Keratinocyte (primary cell): Measurements from ENCODE around the gene RBM39. TPM values are rescaled to one million over a fixed set of nuclear protein-coding genes. Genes with fewer than 3 reads are reported as not detected.
"Not testable (repeated sequence)": the region's sequence is repeated elsewhere in the genome, so short reads cannot be mapped to it uniquely, and the experiment has no call there.

Experiments used
- DNase-seq: peaks from one replicate; pipeline ENCODE4 v3.0.0-alpha.2; 2011; ENCODE audit warnings: low read depth, missing footprints, low spot score
- FAIRE-seq: peaks from 2 replicates; lab custom pipeline; 2011; peaks lifted over from hg19 to GRCh38; lab: Jason Lieb, UNC
- H2AFZ ChIP-seq: 2 replicates; pipeline ENCODE4 v1.6.0; 2012; ENCODE audit warnings: low read length, control low read depth, inconsistent platforms; ENCODE audit not compliant: control insufficient read depth
- H3K27ac ChIP-seq: 2 replicates; pipeline ENCODE4 v1.5.1; 2011; ENCODE audit warnings: low read length; ENCODE audit not compliant: control insufficient read depth, insufficient read depth
- H3K27me3 ChIP-seq: 3 replicates; pipeline ENCODE4 v1.6.0; 2011; ENCODE audit warnings: low read length; ENCODE audit not compliant: control insufficient read depth, insufficient read depth; ENCODE audit errors: extremely low read depth
- H3K36me3 ChIP-seq, 2 experiments: 2 replicates in 1 of 2; 3 replicates in 1 of 2; pipeline ENCODE4 v1.5.1; 2011; ENCODE audit warnings: low read length in 2 of 2, mild to moderate bottlenecking in 1 of 2; ENCODE audit not compliant: control insufficient read depth in 2 of 2, insufficient read depth in 2 of 2; ENCODE audit errors: extremely low read depth in 1 of 2
- H3K4me1 ChIP-seq: 3 replicates; pipeline ENCODE4 v1.5.1; 2011; ENCODE audit warnings: low read length; ENCODE audit not compliant: control insufficient read depth, insufficient read depth; ENCODE audit errors: extremely low read depth
- H3K4me2 ChIP-seq: 3 replicates; pipeline ENCODE4 v1.6.0; 2011; ENCODE audit warnings: low read depth, low read length; ENCODE audit not compliant: control insufficient read depth, insufficient read depth; ENCODE audit errors: extremely low read depth
- H3K4me3 ChIP-seq, 3 experiments: fragments of 200-600 bp in 1 of 3; sonication (generic) in 1 of 3; 2 replicates in 2 of 3; 3 replicates in 1 of 3; pipeline ENCODE4 v1.5.1; 2011 to 2016; ENCODE audit warnings: low read length in 3 of 3, mild to moderate bottlenecking in 3 of 3, control low read depth in 2 of 3, inconsistent platforms in 1 of 3, low read depth in 1 of 3, mixed read lengths in 1 of 3, mixed run types in 1 of 3, moderate library complexity in 1 of 3; ENCODE audit not compliant: control insufficient read depth in 2 of 3, insufficient read depth in 2 of 3; ENCODE audit errors: extremely low read depth in 1 of 3
- H3K79me2 ChIP-seq: 2 replicates; pipeline ENCODE4 v1.6.0; 2012; ENCODE audit warnings: low read length; ENCODE audit not compliant: control insufficient read depth, insufficient read depth
- H3K9ac ChIP-seq: 3 replicates; pipeline ENCODE4 v1.6.0; 2011; ENCODE audit warnings: low read length; ENCODE audit not compliant: control insufficient read depth, insufficient read depth; ENCODE audit errors: extremely low read depth
- H3K9me1 ChIP-seq: 3 replicates; pipeline ENCODE4 v1.6.0; 2011; ENCODE audit warnings: low read length; ENCODE audit not compliant: control insufficient read depth, insufficient read depth; ENCODE audit errors: extremely low read depth
- H3K9me3 ChIP-seq: 2 replicates; pipeline ENCODE4 v1.5.1; 2012; ENCODE audit warnings: low read depth, low read length; ENCODE audit not compliant: control insufficient read depth
- H4K20me1 ChIP-seq: 3 replicates; pipeline ENCODE4 v1.6.0; 2011; ENCODE audit warnings: low read length; ENCODE audit not compliant: control insufficient read depth, insufficient read depth; ENCODE audit errors: extremely low read depth
- CTCF ChIP-seq, 3 experiments: IDR thresholded peaks in 1 of 3; conservative IDR thresholded peaks in 1 of 3; optimal IDR thresholded peaks in 1 of 3; 2 replicates in 2 of 3; 3 replicates in 1 of 3; pipeline versions ENCODE3 to v1.5.1; 2011; ENCODE audit warnings: low read length in 3 of 3, mild to moderate bottlenecking in 3 of 3, moderate library complexity in 2 of 3, control low read depth in 1 of 3, inconsistent platforms in 1 of 3; ENCODE audit not compliant: insufficient read depth in 2 of 3; ENCODE audit errors: extremely low read depth in 1 of 3
- EZH2 ChIP-seq: IDR thresholded peaks from one replicate; pipeline ENCODE4 v1.6.1; 2012; ENCODE audit warnings: inconsistent platforms, mild to moderate bottlenecking, low read length, moderate library complexity
- dilution Hi-C: fragments of 300-500 bp; cut with MboI; formaldehyde crosslinking; loops from one replicate; pipeline ENCODE4 v1.7.0; 2020; ENCODE audit warnings: low sequenced_read_pairs; ENCODE audit not compliant: extremely low pct_ligation_motif_present
- polyA plus RNA-seq, 5 experiments: library from polyadenylated mRNA; depleted of rRNA in 3 of 5; stranded (reverse) in 3 of 5; stranded (forward) in 1 of 5; unstranded in 1 of 5; fragments of >200 nt; gene quantifications; 1 replicate in 1 of 5; 2 replicates in 3 of 5; 3 replicates in 1 of 5; pipeline versions ENCODE4 v1.2.1 to v1.2.3, GENCODE V29; 2011 to 2012; ENCODE audit warnings: missing spikeins in 2 of 5, low read depth in 1 of 5, low replicate concordance in 1 of 5

RBM39 gene
- polyA plus RNA-seq, 1 donor (not counting 4 experiments of a cell fraction or from before 2014, with no cell fraction given): 146 TPM

GRCh38 chr20:35750611-35751010 lies 8.6 kb upstream of the RBM39 start:
- no peak overlapping the region for H2AFZ ChIP-seq
- FAIRE-seq (no peak), DNase-seq (no peak)
- no peak overlapping the region for H3K27ac ChIP-seq
- H3K9me1 ChIP-seq: no peaks in the 10 kb centered on the region
- no peak overlapping the region for H3K9ac ChIP-seq
- dilution Hi-C loops: no loop called here
- H3K79me2 ChIP-seq: no peaks in the 10 kb centered on the region
- H4K20me1 ChIP-seq: no peaks in the 10 kb centered on the region
- no peak overlapping the region for H3K4me3 ChIP-seq
- H3K4me1 ChIP-seq: peaks cover 7% of the 10 kb centered on the region
- no peak for TF ChIP-seq CTCF (optimal IDR thresholded peaks at IDR 0.05 in 1 of 3, IDR thresholded peaks at IDR 0.05 in 1 of 3, conservative IDR thresholded peaks at IDR 0.05 in 1 of 3; ENCODE audit: extremely low read depth in 1 of 3, insufficient read depth in 2 of 3, low read length in 3 of 3)
- no peak for TF ChIP-seq EZH2
- no peaks in the 10 kb centered on the region for H3K27me3 ChIP-seq
- H3K4me2 ChIP-seq: no peak overlapping the region
- H3K9me3 ChIP-seq: no peaks in the 10 kb centered on the region
- no peaks in the 10 kb centered on the region for H3K36me3 ChIP-seq

- H3K79me2 ChIP-seq: peaks cover 27% of the 10 kb centered on the region
- H3K27ac ChIP-seq, FAIRE-seq, H3K36me3 ChIP-seq, H3K9me1 ChIP-seq, DNase-seq, H4K20me1 ChIP-seq, H3K9ac ChIP-seq, H2AFZ ChIP-seq, H3K27me3 ChIP-seq, H3K4me2 ChIP-seq, H3K9me3 ChIP-seq, dilution Hi-C loops, H3K4me3 ChIP-seq: not testable (repeated sequence)
- H3K4me1 ChIP-seq: peaks cover 25% of the 10 kb centered on the region
Observed at GRCh38 chr20:35744492-35744841, 2.4 kb upstream of the RBM39 start.
